CD4-positive, alpha-beta T cell treated with Interleukin-6 at 100 ng/mL for 8 hours (primary cell): ENCODE results near the gene DPP4.
A peak's percentile ranks its signal among the peaks of the same experiment; 100 is the strongest.
"Not testable (repeated sequence)": the region's sequence is repeated elsewhere in the genome, so short reads cannot be mapped to it uniquely, and the experiment has no call there.

Experiments used
- DNase-seq: peaks from one replicate; pipeline ENCODE4 v3.0.0-alpha.2; 2020; ENCODE audit warnings: mixed read lengths, low spot score

Gene DPP4

GRCh38 chr2:161954103-161954502, 119.9 kb downstream of the DPP4 start:
- DNase-seq: peak; percentile 61

GRCh38 chr2:161953367-161953766, 120.6 kb downstream of the DPP4 start:
- not testable (repeated sequence) for DNase-seq

- peak; percentile 45 for DNase-seq
Observed at GRCh38 chr2:161952783-161953191, 121.2 kb downstream of the DPP4 start.

- no peak for DNase-seq
Observed at GRCh38 chr2:161947836-161948235, 126.2 kb downstream of the DPP4 start.

GRCh38 chr2:161947406-161947805, 126.6 kb downstream of the DPP4 start:
- DNase-seq: no peak

GRCh38 chr2:161946489-161947107, 127.4 kb downstream of the DPP4 start:
- DNase-seq: peak; percentile 14

- DNase-seq: no peak
Observed at GRCh38 chr2:161943011-161943410, 131.0 kb downstream of the DPP4 start.
